NCI-H82 treated with DMSO at 0.1 percent for 48 hours (cell line): ENCODE results near the gene CFAP54.
"Not testable (repeated sequence)": the region's sequence is repeated elsewhere in the genome, so short reads cannot be mapped to it uniquely, and the experiment has no call there.

Source experiments
- DNase-seq: peaks from one replicate; lab custom pipeline; 2025; ENCODE audit not compliant: unreplicated experiment; lab: John Stamatoyannopoulos, UW

Gene CFAP54

DNA sequence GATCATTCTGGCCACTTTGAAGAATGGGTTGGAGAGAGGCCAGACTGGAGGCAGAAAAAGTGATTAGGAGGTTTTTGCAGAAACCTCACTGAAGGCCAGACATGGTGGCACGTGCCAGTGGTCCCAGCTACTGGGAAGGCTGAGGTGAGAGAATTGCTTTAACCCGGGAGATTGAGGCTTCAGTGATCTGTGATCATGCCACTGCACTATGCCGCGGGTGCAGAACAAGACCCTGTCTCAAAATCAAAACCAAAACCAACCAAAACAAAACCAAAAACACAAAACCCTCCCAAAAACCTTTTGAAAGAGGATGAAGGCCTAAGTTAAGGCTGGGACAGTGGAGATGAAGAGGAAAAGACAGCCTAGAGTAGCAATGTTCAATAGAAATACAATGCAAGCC, 15.2 kb upstream of the CFAP54 start:
- DNase-seq: no peak

DNA sequence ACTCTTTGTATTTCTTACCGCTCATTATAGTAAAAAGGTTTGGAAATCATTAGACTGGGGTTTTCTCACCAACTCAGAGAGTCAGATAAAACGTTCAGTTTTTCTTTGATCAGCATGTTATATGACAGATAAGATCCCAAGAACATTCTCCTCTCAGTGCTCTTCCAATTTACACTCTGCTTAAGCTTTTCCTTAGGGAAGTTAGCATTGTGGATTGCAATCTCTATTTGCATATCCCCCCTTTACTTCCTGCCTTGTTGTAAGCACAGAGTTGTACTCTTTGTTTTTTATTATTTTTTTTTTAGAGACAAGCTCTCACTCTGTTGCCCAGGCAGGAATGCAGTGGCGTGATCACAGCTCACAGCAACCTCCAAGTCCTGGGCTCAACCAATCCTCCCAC, 11.4 kb upstream of the CFAP54 start:
- DNase-seq: no peak

DNA sequence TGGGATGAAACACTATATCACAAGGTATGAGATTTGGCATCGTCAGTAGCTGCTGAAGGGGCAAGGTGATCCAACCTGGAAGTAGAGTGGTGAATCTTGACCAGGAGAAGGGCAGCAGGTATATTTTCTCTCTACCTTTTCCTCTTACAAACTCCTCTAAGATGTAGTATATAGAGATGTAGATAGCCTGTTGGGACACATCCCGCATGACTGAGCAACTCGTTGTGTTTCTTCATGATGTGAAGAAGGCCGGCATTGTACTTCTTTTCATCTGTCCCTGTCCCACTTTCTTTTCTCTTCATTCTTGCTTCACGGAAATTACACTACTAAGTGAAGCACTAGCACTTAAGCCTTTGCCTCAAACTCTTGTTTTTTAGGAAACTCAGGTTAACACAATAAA, 7.3 kb upstream of the CFAP54 start:
- DNase-seq: no peak

DNA sequence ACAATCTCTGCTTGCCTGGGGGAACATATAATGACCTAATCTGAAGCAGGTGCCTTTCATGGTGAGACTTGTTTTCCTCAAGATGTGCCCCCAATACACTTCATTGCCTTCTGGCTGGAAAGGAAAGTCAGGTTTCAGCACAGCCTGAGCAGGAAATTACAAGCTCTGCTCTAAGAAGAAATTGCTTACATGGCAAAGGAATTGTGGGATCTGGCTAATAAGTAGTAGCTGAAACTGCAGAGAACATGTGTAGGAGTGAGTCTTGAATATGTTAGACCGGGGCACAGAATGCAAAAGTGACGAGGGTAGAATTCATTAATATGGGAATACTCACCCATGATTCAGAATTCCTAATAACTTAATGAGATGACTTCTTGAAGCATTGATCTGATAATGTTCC, 6.3 kb upstream of the CFAP54 start:
- DNase-seq: no peak

DNA sequence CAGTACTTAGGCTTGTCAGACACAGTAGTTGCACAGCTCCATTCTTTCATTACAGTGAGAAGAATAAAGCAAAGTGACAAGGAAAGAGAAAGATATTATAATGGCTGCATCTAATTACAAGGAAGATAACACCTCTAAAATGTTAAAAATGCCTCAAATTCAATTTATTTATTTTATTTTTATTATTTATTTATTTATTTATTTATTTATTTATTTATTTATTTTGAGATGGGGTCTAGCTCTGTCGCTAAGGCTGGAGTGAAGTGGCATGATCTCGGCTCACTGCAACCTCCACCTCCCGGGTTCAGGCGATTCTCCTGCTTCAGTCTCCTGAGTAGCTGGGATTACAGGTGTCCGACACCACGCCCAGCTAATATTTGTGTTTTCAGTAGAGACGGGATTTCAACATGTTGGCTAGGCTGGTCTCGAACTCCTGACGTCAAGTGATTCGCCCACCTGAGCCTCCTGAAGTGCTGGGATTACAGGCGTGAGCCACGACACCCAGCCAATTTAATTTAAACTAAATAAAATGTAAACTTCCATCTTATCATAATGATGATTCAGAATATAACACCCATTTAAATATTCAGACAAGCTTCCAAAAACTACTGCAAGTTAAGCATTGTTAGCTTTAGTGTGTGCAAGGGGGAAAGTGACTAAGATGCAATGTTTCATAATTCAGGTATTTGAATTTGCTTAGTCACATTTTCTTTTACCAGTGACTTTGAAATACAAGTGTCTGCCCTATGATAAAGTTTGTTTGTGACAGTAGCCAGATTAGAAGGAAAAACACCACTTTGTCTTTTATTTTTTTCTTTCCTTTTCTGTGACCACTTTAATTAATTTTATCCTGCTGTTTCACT, 2.4 kb upstream of the CFAP54 start:
- no peak for DNase-seq

DNA sequence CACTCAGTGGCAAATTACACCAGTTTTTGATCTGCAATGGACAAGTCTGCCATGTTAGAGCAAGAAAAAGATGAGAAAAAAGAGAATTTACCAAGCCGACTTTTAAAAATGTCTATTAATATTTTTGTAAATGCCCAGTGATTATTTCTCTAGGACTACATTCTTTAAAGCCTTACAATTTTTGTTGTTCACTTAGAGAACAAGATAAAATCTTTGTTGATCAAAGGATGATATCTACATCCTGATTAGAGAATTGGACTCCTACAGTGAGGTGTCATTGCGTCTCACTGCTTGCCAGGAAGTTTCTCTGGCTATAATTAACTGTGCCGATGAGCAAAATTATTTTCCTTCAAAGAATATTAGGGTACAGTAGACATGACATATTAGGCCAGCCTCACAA, 1.7 kb upstream of the CFAP54 start:
- DNase-seq: no peak

DNA sequence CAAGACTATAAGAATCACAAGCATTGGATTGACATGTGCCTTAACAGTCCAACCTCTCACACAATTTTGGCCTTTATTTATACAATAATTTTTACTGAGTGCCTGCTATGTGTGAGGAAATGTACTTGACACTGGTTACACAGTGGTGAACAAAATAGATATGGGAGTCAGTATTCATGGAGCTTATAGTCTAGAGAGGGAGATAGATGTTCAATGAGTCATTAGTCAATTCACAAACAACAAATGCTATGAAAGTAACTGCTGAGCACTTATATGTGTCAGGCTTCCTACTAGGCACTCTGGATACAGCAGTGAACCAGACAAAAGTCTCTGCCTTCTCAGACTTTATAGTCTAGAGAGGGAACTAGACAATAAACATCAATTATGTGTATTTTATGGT, 3.7 kb downstream of the CFAP54 start:
- no peak for DNase-seq

DNA sequence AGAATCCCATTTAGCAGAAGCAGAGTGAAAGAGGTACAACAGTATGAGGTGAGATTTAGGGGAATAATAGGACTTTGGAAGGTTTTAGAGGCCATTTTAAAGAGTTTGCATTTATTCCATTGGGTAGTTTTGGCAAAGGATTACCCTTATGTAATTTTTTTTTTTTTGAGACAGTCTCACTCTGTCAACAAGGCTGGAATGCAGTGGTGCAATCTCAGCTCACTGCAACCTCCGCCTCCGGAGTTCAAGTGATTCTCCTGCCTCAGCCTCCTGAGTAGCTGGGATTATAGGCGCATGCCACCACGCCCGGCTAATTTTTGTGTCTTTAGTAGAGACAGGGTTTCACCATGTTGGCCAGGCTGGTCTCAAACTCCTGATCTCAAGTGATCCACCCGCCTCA, 4.8 kb downstream of the CFAP54 start:
- DNase-seq: not testable (repeated sequence)

DNA sequence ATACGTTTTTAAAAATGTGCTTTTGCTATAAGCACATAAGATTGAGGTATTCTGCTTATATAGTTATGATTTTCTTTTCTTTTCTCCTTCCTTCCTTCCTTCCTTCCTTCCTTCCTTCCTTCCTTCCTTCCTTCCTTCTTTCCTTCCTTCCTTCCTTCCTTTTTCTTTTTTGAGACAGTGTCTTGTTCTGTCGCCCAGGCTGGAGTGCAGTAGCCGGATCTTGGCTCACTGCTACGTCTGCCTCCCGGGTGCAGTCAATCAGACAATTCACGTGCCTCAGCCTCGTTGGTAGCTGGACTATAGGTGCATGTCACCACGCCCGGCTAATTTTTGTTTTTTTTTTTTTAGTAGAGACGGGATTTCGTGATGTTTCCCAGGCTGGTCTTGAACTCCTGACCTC, 5.8 kb downstream of the CFAP54 start:
- DNase-seq: no peak

DNA sequence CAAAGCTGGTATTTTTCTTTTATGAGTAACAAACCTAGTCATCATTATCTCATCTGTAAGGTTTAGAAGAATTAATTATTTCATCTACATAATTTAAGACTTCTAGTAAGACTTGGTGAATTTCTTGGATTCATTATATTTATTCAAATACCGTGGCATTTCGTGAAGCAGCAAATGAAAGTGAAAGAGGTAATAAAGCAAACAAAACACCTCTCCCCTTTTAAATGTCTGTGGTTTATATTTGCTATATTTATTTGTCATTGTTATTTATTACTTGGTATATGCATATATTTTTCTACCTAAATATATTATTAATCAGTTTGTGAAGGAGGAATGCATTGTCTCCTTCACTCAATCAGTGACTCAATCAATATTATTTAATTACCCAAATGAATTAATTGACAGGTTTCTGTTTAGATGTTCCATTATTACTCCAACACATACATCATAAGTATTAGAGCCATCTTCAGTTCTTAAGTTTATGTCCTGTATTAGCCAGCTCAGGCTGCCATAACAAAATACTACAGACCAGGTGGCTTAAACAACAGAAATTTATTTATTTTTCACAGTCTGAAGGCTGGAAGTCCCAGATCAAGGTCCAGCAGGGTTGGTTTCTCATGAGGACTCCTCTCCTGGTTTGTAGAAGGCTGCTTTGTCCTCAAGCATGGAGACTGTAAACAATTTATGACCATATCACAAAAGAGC, 6.6 kb downstream of the CFAP54 start:
- no peak for DNase-seq

DNA sequence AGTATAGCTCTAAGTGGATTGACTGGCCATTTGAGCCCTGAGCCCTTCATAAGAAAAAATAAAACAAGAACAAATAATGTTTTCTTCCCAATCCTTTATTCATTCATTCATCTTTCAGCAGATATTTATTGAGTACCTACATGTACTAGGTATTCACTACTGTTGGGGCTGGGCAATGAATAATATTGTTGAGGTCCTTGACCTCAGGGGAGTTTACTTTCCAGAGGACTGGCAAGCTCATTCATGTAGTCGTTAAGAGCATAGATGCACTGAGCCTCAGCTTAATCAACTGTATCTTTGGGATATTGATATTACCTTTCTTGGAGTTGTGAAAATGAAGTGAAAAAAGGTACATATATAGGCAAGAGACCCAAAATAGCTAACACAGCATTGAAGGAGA, 7.6 kb downstream of the CFAP54 start:
- no peak for DNase-seq

DNA sequence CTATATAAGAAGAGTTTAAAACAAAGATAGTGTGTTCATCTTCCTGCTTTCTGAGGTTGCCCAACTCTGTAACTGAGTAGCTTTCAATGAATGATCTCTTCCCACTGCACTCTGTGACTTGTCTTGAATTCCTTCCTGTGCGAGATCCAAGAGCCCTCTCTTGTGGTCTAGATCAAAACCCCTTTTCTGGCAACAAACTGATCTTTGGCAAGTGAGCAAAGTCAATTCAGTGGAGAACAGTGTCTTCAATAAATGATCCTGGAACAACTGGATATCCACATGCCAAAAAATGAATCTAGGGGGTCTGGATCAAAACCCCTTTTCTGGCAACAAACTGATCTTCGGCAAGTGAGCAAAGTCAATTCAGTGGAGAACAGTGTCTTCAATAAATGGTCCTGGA, 8.5 kb downstream of the CFAP54 start:
- DNase-seq: no peak

DNA sequence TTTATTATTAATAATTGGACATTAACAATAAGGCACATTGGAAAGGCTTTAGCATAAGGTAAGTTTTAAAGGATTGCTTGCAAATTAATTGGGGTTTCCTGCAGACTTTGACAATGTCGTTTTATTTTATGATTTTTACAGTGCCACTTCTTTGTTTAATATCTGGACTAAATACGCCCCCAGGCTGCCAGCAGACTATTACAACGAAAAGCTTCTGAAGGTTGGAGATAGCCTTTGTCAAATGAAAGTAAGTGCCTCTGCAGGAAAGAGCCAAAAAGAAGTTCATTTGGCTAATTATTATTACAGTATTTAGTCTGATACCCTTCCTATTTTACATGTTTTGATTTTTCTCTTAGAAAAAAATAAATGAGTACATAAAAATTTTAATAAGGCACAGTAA, 11.3 kb downstream of the CFAP54 start:
- no peak for DNase-seq

DNA sequence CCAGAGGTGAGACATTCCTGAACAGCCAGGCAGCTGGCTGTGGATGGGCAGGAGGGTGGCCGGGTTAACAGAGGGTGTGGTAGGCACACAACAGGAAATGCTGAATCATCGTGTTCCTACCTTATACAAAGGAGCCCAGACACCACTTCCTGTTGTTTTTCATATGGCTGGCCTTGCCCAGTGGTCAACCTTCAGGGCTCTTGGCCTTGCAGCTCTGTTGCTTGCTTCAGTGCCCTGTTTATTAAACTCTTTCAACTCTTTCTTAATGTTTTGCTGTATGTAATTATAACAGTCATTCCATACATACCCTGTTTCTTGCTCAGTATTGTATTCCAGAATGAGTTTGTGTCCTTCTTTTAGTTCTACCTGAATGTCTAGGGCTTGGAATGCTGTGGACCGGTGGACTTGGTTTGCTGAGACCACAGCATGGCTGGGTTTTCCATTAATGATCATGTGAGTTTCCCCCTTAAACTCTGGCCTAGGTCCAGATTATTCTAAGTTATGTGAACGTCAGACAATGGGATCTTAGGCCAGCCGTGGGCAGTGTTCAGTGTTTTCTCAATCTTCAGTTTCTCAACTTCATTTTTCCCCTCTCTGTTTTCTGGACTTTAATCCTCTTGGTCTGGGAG, 11.9 kb downstream of the CFAP54 start:
- no peak for DNase-seq

DNA sequence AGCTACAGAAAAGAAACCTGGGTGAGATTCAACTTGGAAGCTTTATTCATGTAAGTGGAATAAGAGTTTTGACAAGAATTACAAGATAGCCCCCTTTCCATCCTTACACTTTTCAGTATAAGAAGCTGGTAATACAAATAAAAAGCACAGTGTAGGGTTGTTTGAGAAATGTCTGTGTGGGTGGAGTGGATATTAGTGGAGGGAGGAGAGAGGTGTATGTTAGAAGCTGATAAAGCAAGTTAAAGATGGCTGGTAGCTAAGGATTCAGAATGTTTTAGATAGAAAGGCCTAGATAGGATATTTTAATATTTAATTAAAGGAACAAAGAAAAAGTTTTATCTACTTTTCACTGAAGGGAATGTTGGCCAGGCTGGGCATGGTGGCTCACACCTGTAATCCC, 12.5 kb downstream of the CFAP54 start:
- no peak for DNase-seq

DNA sequence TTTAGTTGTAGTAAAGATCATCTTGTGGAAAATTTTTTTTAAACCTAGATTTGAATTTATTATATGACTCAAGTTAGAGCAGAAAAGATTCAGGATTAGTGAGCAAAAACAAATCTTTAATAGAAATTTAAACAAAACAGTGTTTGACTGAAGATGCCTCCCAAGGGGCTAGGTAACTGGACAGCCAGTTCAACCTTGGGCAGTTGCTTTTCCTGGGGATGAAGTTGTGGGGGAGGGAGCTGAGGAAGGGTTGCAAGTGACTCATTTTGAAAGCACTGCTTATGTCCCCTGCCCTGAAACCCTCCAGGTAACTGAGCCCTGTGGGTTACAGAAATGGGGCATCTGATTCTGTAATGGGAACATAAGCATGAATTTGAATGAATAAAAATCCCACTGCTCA, 13.1 kb downstream of the CFAP54 start:
- DNase-seq: no peak

DNA sequence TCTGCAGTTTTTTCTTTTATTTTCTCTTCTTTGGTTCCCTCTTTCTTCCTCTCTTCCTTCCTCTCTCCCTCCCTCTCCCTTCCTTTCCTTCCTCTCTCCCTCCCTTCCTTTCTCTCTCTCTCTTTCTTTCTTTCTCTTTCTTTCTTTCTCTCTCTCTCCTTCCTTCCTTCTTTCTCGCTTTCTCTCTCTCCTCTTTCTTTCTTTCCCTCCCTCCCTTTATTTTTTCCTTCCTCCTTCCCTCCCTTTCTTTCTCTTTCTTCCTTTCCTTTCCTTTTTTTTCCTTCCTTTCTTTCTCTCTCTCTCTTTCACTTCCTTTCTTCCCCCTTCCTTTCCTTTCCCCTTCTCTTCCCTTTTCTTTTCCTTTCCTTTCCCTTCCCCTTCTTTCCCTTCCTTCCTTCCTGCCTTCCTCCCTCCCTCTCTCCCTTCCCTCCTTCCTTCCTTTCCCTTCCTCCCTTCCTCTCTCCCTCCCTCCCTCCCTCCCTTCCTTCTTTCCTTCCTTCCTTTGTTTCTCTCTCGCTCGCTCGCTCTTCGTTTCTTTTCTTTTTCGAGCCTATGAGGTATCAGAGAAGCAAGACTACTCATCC, 13.7 kb downstream of the CFAP54 start:
- DNase-seq: no peak

DNA sequence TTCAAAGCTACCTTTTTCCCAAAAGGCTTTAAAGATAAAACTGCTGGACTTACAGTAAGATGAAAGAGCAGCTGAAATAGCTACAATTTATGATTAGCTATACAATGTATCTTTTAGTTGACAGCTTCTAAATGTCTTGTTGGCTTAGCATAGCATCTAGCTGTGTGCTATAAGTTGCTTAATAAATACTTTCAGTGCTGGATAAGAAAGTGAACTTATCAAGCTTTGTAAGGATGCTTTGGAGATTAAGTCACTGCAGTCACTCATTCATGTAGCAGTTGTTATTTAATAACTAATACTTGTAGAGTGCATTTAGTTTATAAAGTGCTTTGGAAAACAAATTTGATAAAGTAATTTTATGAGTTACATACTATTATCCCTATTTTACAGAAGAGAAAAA, 14.6 kb downstream of the CFAP54 start:
- no peak for DNase-seq

DNA sequence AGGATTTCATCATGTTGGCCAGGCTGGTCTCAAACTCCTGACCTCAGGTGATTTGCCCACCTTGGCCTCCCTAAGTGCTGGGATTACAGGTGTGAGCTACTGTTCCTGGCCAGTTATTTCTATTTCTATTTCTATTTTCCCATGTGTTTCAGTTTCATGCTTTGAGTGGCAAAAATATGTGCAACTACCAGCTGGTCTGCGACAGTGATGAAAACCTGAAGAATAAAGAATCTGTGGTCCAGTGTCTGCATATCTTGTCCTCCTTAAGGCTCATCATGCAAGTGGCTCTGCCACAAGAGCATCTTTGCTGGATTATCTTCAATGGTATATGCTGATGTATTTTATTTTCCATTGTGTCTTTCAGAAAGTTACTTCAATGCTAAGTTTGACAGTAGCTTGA, 17.4 kb downstream of the CFAP54 start:
- no peak for DNase-seq

DNA sequence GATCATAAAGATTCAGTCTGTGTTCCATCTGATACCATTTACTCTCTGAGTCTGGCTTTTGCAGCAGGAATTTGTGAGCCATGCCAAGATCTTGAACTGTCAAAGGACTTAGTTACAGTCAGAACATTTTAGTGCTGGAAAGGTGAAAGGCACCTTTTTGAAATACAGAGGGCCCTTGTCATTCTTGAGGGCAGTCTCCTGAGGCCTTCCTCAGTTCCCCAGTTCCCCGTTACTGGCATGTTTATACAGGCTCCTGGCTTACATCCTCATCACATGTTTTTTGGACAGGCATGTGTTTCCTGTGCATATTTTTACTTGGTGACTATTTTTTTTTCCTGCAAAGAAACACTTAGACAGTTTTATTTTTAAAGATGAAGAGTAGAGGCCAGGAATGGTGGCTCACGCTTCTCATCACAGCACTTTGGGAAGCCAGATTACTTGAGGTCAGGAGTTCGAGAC, 21.0 kb downstream of the CFAP54 start:
- DNase-seq: no peak

DNA sequence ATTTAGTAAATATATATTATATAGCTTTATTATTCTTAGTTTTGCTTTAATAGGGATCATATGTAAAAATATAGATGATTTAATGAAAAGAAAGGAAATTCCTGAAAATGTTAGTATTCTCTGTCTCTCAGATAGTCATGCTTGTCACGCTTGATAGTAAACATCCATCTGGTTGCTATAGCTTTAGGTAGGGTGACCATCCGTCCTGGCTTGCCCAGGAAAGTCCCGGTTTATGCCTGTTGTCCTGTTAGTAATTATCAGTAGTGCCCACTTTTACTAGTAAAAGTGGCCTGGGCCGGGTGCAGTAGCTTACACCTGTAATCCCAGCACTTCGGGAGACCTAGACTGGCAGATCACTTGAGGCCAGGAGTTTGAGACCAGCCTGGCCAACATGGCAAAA, 23.8 kb downstream of the CFAP54 start:
- no peak for DNase-seq

DNA sequence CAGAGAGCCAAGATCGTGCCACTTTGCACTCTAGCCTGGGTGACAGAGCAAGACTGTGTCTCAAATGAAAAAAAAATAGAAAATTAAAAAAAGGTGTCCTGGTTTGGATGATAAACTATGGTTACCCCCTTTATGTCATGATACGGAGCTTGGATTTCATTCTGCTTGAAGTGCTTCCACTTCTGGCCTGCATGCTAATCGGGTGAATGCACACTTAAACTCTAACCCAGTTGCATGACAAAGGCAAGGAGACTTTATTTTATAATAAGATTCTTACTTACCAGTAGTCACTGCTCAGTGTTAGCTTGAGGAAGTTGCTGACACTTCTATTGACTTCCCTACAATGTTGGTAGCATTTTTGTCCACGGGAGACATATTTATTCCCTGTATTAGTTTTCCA, 24.3 kb downstream of the CFAP54 start:
- no peak for DNase-seq
